Hematopoietic multipotent progenitor cell treated with erythropoietin and hydrocortisone succinate and interleukin-3 and kit ligand, for 8 days (in vitro differentiated cells): Measurements from ENCODE around the gene CFAP299.

Experiments used
- DNase-seq: peaks from one replicate; pipeline ENCODE4 v3.0.0-alpha.2; 2015

CFAP299 gene

GRCh38 chr4:80452768-80453167 is 117.2 kb downstream of the CFAP299 start:
- no peak for DNase-seq

DNA sequence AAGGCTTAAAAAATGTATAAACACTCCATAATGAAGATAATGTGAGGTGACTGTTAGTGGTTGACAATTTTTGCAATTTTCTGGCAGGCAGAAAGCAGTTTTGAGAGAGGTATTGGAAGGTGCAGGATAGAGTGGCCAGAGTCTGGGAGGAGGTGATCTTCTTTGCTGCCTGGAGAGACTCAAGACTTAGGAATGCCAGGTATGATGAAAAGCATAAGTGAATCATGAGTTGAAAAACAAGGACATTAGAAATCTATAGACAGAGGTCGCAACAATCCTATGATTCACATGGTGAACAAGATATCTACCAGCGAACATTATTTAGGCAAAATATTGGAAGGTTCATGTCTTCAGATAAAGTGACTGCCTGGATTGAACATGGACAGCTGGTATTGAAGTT is 118.5 kb downstream of the CFAP299 start:
- DNase-seq, result no peak

DNA sequence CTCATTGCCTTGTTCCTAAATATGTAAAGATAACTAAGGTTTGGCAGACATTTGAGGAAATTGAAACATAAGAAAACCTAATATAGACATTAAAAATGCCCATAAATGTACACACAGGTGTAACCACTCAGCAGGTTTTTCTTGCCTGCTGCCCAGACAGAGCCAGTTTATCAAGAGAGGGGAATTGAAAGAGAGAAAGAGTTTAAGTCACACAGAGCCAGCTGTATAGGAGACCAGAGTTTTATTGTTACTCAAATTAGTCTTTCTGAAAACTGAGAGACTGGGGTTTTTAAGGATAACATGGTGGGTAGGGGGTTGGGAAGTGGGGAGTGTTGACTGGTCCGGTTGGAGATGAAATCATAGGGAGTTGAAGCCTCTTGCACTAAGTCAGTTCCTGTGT is 119.0 kb downstream of the CFAP299 start:
- DNase-seq, result no peak

- DNase-seq, result no peak
Observed at GRCh38 chr4:80459918-80460473, 124.5 kb downstream of the CFAP299 start.

DNA sequence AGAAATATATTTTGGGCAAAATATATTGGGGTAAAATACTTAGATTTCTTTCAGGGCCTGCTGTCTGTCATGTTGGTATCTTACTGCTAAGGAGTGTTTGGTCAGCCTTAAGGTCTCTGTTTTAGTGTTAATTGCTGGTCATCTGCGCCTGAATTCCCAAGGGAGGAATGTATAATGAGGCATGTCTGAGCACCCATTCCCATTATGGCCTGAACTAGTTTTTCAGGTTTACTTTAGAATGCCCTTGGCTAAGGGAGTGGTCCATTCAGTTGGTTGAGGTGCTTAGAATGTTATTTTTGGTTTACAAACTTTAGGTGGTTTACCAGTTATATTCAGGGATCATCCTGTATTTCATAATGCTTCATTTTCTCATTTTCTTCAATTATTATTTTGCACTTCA is 125.9 kb downstream of the CFAP299 start:
- no peak for DNase-seq

DNA sequence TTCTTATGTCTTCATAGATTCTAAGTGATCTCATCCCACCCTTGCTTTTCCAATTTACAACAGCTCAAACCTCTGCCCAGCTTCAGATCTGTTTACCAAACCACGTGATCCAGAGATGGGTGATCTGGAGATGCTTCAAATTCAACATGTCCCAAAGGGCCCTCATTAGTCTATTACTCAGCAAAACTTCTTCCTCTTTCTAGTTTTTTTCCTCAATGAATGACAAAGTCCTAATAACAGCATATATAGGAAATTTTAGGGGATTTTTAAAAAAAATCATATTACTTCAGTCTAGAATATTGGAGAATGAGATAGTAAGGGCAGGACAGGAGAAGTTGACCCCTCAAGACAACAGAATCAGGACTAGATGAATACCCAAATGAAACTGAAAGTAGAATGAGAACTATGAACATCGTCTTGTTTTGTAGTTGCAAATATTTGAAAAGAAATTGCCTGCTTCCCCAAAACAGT is 127.1 kb downstream of the CFAP299 start:
- DNase-seq, result no peak

DNA sequence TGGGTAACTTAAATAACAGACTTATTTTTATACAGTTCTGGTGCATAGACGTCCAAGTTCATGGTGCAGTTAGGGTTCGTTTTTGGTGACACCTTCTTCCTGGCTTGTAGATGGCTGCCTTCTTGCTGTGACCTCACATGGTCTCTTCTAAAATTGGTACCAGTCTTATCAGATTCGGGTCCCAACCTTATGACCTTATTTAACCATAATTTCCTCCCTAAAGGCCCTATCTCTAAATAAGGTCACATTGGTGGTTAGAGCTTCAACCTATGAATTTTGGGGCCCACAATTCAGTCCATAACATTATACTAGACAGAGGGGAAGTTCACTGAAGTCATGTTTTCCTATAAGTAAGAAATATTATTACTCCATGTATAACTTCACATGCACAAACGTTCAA is 128.0 kb downstream of the CFAP299 start:
- DNase-seq, result no peak

DNA sequence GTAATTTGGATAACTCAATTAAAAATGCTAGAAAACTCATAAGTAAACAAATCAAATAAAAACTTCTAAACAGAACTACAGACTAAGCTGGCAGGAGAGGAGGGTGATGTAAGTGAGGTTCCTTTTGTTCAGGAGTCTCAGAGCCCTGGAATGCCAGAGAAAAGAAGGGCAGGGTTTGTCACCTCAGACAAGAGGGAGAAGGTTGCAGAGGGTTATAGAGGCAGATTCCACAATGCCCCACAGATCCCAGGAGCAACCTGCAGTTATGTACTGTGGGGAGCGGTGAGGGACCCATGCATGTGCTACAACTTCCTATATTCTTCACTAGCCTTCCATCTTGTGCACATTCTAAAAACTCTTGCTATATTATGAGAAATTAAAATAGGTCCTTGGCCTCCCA is 129.7 kb downstream of the CFAP299 start:
- DNase-seq, result no peak

GRCh38 chr4:80465736-80466135 is 130.2 kb downstream of the CFAP299 start:
- no peak for DNase-seq

- no peak for DNase-seq
Observed at GRCh38 chr4:80466618-80467017, 131.1 kb downstream of the CFAP299 start.

DNA sequence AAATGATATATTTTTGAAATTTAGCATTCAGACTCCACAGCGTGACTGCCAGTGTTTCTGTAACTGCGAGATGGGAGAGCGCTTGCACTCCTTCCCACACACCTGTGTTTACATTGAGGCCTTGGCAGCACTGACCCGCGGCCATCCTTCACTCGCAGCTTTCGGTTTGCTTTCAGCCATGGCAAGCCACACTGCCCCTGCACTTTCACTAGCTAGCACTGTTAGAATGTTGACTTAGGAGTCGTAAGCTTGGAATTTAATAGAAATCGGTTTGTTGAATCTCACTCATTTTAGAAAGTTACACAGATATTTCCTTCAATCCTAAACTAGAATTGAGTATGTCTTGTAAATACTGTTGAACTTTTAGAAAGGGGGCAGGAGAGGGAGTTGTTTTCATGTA is 136.2 kb downstream of the CFAP299 start:
- no peak for DNase-seq

GRCh38 chr4:80475236-80475635 is 139.7 kb downstream of the CFAP299 start:
- no peak for DNase-seq

GRCh38 chr4:80475798-80476197 is 140.3 kb downstream of the CFAP299 start:
- DNase-seq, result no peak

- no peak for DNase-seq
Observed at GRCh38 chr4:80484712-80485111, 149.2 kb downstream of the CFAP299 start.

- no peak for DNase-seq
Observed at GRCh38 chr4:80486603-80487002, 151.1 kb downstream of the CFAP299 start.

DNA sequence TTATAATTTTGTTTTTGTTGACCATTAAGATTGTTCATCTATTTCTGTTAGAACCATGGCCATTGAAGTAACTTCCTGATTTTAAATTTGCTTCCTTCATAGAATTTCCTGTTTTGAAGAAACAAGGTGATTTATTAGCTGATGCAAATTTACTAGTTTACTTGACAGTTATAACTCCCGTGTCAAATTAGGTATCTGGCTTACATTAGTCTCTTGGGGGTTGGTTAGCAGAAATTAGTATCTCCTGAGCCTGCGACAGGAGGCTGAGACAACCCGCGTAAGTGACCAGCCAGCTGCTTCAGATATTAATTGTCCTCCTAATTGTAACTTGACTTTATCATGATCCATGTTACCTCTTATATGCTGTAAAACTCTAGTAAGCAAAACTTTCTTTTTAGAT is 154.3 kb downstream of the CFAP299 start:
- no peak for DNase-seq

GRCh38 chr4:80492761-80493160 is 157.2 kb downstream of the CFAP299 start:
- DNase-seq, result no peak

- DNase-seq, result no peak
Observed at GRCh38 chr4:80495865-80496264, 160.3 kb downstream of the CFAP299 start.

- DNase-seq, result no peak
Observed at GRCh38 chr4:80498725-80499124, 163.2 kb downstream of the CFAP299 start.

- no peak for DNase-seq
Observed at GRCh38 chr4:80500613-80501012, 165.1 kb downstream of the CFAP299 start.

GRCh38 chr4:80507077-80507476 is 171.5 kb downstream of the CFAP299 start:
- peak; percentile 79 for DNase-seq

DNA sequence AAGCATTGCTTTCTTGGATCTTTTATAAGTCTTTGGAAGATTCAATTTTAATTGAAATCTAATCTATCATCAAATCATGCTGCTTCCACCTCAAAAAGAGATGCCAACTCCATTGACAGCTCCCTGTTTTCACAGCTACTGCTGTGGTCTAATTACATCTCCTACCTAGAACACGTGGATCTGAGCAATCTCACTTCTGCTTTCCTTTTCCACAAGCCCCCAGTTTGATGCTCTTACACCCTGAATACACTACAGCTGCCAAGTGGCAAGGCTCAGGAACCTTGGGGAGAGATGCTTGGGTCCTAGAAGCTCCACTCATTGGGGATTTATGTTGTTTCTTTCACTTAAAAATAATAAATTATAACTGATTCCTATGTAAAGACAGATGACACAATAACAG is 172.0 kb downstream of the CFAP299 start:
- DNase-seq, result peak; percentile 5

- DNase-seq, result no peak
Observed at GRCh38 chr4:80515496-80515895, 180.0 kb downstream of the CFAP299 start.

DNA sequence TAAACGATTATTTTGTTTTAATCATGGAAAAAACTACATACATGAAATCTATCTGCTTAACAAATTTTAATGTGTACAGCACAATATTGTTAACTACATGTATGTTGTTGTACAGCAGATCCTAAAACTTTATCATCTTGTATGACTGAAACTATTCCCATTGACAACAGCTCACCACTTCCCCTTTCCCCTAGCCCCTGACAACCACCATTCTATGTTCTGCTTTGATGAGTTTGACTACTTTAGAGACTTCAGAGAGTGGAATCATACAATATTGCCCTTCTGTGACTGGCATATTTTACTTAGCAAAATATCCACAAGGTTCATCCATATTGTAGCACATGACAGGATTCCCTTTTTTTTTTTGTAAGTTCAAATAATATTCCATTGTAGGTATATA is 185.9 kb downstream of the CFAP299 start:
- no peak for DNase-seq

DNA sequence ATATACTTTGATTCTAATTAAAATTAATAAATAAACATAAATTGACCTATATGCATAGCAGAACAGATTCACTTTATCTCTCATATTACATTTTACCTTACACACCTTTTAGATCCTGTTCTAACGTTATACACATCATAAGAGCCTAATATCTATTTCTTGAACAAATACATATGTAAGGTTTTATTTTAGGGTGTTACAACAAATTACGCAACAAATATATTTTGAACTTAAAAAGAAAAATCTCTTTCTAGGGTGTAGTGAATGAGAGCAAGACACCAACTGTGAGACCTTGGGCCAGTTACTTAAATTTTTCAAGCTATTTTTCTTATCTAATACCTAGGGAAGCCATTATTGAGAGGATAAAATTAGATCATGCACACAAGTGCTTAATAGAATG is 191.2 kb downstream of the CFAP299 start:
- DNase-seq, result no peak

DNA sequence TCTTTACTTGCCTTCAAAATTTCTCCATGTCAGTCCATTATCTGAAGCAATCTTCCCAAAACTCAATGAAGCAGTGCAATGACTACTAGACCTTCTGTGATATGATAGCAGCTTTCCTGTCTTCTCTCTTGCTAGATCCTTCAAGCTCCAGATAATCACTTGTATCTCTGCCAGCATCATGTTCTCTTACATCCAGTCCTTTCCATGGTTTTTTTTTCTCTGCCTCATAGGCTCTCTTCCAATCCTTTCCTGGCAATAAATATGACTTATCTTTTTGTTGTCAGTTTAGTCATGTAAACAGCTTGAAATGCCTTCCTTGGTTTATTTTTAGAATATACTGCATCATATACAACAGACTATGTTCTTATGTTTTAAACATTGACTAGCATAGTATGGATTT is 193.5 kb downstream of the CFAP299 start:
- no peak for DNase-seq
